Liver (tissue), 3 donors: ENCODE results near the gene P2RX7.

Experiments used
- CTCF ChIP-seq: fragments of 150-350 bp; IDR thresholded peaks from 2 replicates; pipeline ENCODE4 v1.5.1; 2017; ENCODE audit warnings: improper control_type of control experiment, low read depth, low read length; ENCODE audit not compliant: missing input control
- EGR1 ChIP-seq, 2 donors: IDR thresholded peaks; 2 replicates each; pipeline ENCODE4 v1.6.1; 2016 to 2018; ENCODE audit warnings: antibody characterized with exemption in 2 of 2, low read depth in 2 of 2
- FOXA1 ChIP-seq: IDR thresholded peaks from 2 replicates; pipeline ENCODE4 v1.6.1; 2016; ENCODE audit warnings: antibody characterized with exemption
- GABPA ChIP-seq, 2 donors: IDR thresholded peaks in 1 of 2; conservative IDR thresholded peaks in 1 of 2; 2 replicates each; pipeline ENCODE4 v1.6.1; 2016; ENCODE audit warnings: antibody characterized with exemption in 2 of 2, mild to moderate bottlenecking in 1 of 2, moderate library complexity in 1 of 2
- JUND ChIP-seq, 2 donors: IDR thresholded peaks; 2 replicates each; pipeline ENCODE4 v1.6.1; 2016; ENCODE audit warnings: antibody characterized with exemption in 2 of 2
- RAD21 ChIP-seq, 2 donors: IDR thresholded peaks; 2 replicates each; pipeline ENCODE4 v1.6.1; 2016; ENCODE audit warnings: antibody characterized with exemption in 2 of 2, mild to moderate bottlenecking in 2 of 2
- REST ChIP-seq: IDR thresholded peaks from 2 replicates; pipeline ENCODE4 v1.6.1; 2016; ENCODE audit warnings: antibody characterized with exemption, mild to moderate bottlenecking
- RXRA ChIP-seq, 2 donors: IDR thresholded peaks; 2 replicates each; pipeline ENCODE4 v1.6.1; 2017 to 2018; ENCODE audit warnings: antibody characterized with exemption in 2 of 2, mild to moderate bottlenecking in 1 of 2
- TAF1 ChIP-seq: conservative IDR thresholded peaks from 2 replicates; pipeline ENCODE4 v1.6.1; 2016; ENCODE audit warnings: antibody characterized with exemption, mild to moderate bottlenecking
- YY1 ChIP-seq: IDR thresholded peaks from 2 replicates; pipeline ENCODE4 v1.6.1; 2016; ENCODE audit warnings: antibody characterized with exemption, mild to moderate bottlenecking
- ZBTB33 ChIP-seq: IDR thresholded peaks from 2 replicates; pipeline ENCODE4 v1.6.1; 2016; ENCODE audit warnings: antibody characterized with exemption
- TF ChIP-seq, protein P1 (sequence below): IDR thresholded peaks from 2 replicates; pipeline ENCODE4 v1.6.1; 2016; ENCODE audit warnings: antibody characterized with exemption
- donor health status: healthy.
- donor health status: healthy.

- TF ChIP-seq, protein P1, sequence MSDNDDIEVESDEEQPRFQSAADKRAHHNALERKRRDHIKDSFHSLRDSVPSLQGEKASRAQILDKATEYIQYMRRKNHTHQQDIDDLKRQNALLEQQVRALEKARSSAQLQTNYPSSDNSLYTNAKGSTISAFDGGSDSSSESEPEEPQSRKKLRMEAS: peak; percentile 38
- TF ChIP-seq CTCF (peak; percentile 80), FOXA1 (no peak), REST (no peak), YY1 (no peak), EGR1 (IDR thresholded peaks at IDR 0.05; ENCODE audit: low read depth in 2 of 2) (no peak), ZBTB33 (no peak), GABPA (IDR thresholded peaks at IDR 0.05 in 1 of 2, conservative IDR thresholded peaks at IDR 0.05 in 1 of 2) (no peak), JUND (IDR thresholded peaks at IDR 0.05) (no peak), RXRA (IDR thresholded peaks at IDR 0.05) (no peak), RAD21 (IDR thresholded peaks at IDR 0.05) (peak; percentile 77 to 88), TAF1 (no peak)
These were observed 37.0 kb upstream of the P2RX7 start for GRCh38 chr12:121095544-121096198.
